ENCODE data around the gene CALHM6. TPM values are rescaled to one million over a fixed set of nuclear protein-coding genes. Genes with fewer than 3 reads are reported as not detected.
"Not testable (repeated sequence)": the region's sequence is repeated elsewhere in the genome, so short reads cannot be mapped to it uniquely, and the experiment has no call there.

Gene CALHM6
- total RNA-seq, 1 experiment from 2014 or later = 0.44 TPM

DNA sequence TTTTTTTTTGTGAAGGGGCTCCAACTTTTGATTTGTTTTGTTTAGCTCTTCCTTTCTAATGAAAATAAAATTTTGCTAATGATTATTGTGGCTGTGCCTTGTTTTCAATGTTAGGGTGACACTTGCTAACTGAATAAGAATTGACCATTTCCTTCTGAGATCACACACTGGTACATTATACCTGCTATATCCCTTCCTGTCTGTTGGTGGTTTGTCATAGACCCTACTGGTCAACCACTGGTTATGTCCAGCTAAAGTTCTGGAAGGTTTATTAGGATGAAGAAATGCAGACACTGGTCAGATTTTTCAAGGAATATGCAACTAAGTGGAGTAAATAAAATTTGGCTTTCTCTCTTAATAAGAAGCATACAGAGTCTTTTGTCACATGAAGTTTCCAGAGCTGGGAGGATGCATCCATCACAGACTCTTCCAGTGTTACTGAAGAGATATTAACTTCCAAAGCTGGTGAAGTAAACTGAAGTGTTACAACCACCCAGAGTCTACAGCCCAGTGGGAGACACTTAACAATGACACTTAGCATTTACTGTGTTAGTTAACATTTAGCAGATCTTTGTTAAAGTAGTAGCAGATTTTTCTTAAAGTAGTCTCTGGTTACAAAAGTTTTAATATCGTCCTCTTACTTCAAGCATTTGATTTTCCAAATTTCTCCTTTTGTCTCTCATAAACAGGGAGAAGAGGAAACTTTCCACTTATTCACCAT is 30.6 kb downstream of the CALHM6 start:
- Mint-ChIP-seq H3K9me3 (peaks cover 12% of the 10 kb centered on the region), H3K4me1 (peaks cover 2% of the 10 kb centered on the region; the same call in 1 of the 2 replicates), H3K27ac (no peak overlapping the region), H3K4me3 (no peak overlapping the region), H3K36me3 (no peaks in the 10 kb centered on the region), H3K27me3 (ENCODE audit: low read depth) (no peaks in the 10 kb centered on the region)
- ATAC-seq = no peak
- ChIA-PET CTCF (interaction anchor here (1.9 kb wide), 1 partner anchor 204 kb away, joined by 5 read pairs; no protein-coding TSS in a partner anchor), POLR2A (no interaction called here)
- TF ChIP-seq SMAD4 (CRISPR knock-in tag; IDR thresholded peaks at IDR 0.05) (no peak), RELA (CRISPR knock-in tag; IDR thresholded peaks at IDR 0.05; ENCODE audit: borderline replicate concordance) (no peak), GRHL2 (CRISPR knock-in tag; IDR thresholded peaks at IDR 0.05; ENCODE audit: insufficient replicate concordance, severe bottlenecking) (no peak), CREB1 (CRISPR knock-in tag; IDR thresholded peaks at IDR 0.05) (no peak), CBFB (CRISPR knock-in tag; IDR thresholded peaks at IDR 0.05; ENCODE audit: low read depth) (no peak), PRRX2 (CRISPR knock-in tag; IDR thresholded peaks at IDR 0.05) (no peak)
- TF ChIP-seq, protein P1, sequence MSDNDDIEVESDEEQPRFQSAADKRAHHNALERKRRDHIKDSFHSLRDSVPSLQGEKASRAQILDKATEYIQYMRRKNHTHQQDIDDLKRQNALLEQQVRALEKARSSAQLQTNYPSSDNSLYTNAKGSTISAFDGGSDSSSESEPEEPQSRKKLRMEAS (CRISPR knock-in tag; IDR thresholded peaks at IDR 0.05) = no peak
- TF ChIP-seq, protein P2, sequence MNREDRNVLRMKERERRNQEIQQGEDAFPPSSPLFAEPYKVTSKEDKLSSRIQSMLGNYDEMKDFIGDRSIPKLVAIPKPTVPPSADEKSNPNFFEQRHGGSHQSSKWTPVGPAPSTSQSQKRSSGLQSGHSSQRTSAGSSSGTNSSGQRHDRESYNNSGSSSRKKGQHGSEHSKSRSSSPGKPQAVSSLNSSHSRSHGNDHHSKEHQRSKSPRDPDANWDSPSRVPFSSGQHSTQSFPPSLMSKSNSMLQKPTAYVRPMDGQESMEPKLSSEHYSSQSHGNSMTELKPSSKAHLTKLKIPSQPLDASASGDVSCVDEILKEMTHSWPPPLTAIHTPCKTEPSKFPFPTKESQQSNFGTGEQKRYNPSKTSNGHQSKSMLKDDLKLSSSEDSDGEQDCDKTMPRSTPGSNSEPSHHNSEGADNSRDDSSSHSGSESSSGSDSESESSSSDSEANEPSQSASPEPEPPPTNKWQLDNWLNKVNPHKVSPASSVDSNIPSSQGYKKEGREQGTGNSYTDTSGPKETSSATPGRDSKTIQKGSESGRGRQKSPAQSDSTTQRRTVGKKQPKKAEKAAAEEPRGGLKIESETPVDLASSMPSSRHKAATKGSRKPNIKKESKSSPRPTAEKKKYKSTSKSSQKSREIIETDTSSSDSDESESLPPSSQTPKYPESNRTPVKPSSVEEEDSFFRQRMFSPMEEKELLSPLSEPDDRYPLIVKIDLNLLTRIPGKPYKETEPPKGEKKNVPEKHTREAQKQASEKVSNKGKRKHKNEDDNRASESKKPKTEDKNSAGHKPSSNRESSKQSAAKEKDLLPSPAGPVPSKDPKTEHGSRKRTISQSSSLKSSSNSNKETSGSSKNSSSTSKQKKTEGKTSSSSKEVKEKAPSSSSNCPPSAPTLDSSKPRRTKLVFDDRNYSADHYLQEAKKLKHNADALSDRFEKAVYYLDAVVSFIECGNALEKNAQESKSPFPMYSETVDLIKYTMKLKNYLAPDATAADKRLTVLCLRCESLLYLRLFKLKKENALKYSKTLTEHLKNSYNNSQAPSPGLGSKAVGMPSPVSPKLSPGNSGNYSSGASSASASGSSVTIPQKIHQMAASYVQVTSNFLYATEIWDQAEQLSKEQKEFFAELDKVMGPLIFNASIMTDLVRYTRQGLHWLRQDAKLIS (CRISPR knock-in tag; IDR thresholded peaks at IDR 0.05; ENCODE audit: borderline replicate concordance) = no peak
- DNase-seq (ENCODE audit: low spot score) = no peak

DNA sequence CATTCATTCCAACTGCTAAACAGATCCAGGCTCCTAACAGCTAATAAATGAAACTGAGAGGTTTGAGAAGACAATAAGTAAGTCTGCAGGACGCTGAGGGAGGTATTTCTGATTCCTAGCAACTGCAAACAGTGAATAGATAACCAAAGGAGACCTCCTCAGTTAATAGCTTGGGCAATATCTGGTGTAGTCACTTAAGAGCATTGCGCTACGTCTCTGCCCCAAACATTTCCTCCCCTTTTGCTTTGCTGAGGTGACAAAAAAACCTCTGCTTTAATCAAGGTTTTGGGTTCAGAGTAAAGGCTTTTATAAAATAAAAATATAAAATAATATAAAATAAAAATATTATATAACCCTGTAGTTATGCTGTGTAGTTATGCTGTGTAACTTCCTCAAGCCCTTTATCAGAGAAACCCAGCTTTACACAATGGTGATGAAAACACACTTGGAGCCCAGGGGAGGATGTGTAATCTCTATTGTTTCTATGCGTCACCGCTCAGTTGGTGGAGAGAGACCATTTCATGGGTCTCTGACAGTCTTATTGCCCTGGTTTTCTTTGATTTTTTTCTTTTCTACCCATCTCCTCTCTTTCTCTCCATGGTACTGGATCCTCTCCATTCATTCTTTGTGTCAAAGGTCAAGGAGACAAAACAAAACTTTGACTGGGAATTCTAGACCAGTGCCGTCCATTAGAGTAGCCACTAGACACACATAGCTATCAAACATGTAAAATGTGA is 31.3 kb downstream of the CALHM6 start:
- Mint-ChIP-seq H3K27ac (no peak overlapping the region), H3K27me3 (ENCODE audit: low read depth) (no peaks in the 10 kb centered on the region), H3K36me3 (no peaks in the 10 kb centered on the region), H3K9me3 (peaks cover 12% of the 10 kb centered on the region), H3K4me3 (no peak overlapping the region), H3K4me1 (peaks cover 2% of the 10 kb centered on the region; the same call in 1 of the 2 replicates)
- ATAC-seq (no peak), DNase-seq (ENCODE audit: low spot score) (no peak)
- POLR2A ChIA-PET = no interaction called here
- TF ChIP-seq ATF1 (CRISPR knock-in tag; IDR thresholded peaks at IDR 0.05) = no peak
- TF ChIP-seq, protein P3, sequence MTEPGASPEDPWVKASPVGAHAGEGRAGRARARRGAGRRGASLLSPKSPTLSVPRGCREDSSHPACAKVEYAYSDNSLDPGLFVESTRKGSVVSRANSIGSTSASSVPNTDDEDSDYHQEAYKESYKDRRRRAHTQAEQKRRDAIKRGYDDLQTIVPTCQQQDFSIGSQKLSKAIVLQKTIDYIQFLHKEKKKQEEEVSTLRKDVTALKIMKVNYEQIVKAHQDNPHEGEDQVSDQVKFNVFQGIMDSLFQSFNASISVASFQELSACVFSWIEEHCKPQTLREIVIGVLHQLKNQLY (CRISPR knock-in tag; IDR thresholded peaks at IDR 0.05) = no peak
- no peak for TF ChIP-seq SMAD4 (CRISPR knock-in tag; IDR thresholded peaks at IDR 0.05)
- TF ChIP-seq JAZF1 (CRISPR knock-in tag; IDR thresholded peaks at IDR 0.05) = no peak
- no peak for TF ChIP-seq JUN (CRISPR knock-in tag; IDR thresholded peaks at IDR 0.05)
- TF ChIP-seq, protein P4, sequence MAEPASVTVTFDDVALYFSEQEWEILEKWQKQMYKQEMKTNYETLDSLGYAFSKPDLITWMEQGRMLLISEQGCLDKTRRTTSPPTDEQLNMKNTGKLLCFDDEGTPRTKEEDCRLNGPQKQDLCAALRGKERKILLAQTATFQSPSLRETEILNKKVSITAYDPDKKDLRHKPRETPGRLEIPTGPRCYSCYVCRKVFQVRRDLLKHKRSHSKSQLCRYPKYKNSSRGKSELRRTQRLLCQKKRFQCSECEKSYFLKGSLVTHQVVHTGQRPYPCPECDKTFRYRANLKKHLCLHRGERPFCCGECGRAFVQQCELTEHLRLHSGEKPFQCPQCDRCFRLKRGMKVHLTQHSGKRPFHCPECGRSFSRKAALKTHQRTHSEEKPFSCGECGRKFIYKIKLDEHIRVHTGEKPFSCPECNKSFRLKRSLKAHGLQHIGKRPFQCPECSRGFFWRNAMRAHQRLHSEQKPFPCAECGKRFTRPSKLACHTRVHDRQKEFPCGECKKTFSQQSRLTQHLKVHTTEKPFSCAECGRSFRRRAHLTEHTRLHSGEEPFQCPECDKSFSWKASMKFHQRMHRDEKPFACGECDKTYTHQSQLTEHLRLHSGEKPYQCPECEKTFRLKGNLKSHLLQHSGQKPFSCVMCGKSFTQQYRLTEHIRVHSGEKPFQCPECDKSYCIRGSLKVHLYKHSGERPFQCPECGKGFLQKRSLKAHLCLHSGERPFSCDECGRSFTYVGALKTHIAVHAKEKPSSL (CRISPR knock-in tag; conservative IDR thresholded peaks at IDR 0.05) = no peak
- no peak for TF ChIP-seq ZNF423 (CRISPR knock-in tag; IDR thresholded peaks at IDR 0.05)
- CTCF ChIA-PET = interaction anchor here (0.5 to 1.9 kb wide), 3 partner anchors 19 to 272 kb away, joined by 3 to 5 read pairs (median 4); partner anchors contain the start of gene CALHM5

DNA sequence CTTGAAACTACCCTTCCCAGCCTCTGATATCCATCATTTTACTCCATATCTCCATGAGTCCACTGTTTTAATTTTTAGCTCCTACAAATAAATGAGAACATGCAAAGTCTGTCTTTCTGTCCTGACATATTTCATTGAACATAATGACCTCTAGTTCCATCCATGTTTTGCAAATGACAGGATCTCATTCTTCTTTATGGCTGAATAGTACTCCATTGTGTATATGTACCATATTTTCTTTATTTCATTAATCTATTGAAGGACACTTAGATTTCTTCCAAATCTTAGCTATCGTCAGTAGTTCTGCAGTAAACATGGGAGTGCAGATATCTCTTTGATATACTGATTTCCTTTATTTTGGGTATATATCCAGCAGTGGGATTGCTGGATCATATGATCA is 34.0 kb downstream of the CALHM6 start:
- ATAC-seq; H3K9me3 Mint-ChIP-seq; CTCF ChIA-PET; POLR2A ChIA-PET; H3K36me3 Mint-ChIP-seq; H3K27ac Mint-ChIP-seq; H3K4me3 Mint-ChIP-seq; H3K27me3 Mint-ChIP-seq (ENCODE audit: low read depth); DNase-seq (ENCODE audit: low spot score); H3K4me1 Mint-ChIP-seq: not testable (repeated sequence)
